GOT3 (cell line): ENCODE results near the gene TPM1.
"Not testable (repeated sequence)": the region's sequence is repeated elsewhere in the genome, so short reads cannot be mapped to it uniquely, and the experiment has no call there.

Experiments used
- DNase-seq: peaks from one replicate; lab custom pipeline; 2025; ENCODE audit warnings: mixed read lengths; lab: John Stamatoyannopoulos, UW

TPM1 gene

GRCh38 chr15:63094495-63094931 is 52.0 kb downstream of the TPM1 start:
- DNase-seq, result no peak

GRCh38 chr15:63096178-63096577 is 53.6 kb downstream of the TPM1 start:
- no peak for DNase-seq

DNA sequence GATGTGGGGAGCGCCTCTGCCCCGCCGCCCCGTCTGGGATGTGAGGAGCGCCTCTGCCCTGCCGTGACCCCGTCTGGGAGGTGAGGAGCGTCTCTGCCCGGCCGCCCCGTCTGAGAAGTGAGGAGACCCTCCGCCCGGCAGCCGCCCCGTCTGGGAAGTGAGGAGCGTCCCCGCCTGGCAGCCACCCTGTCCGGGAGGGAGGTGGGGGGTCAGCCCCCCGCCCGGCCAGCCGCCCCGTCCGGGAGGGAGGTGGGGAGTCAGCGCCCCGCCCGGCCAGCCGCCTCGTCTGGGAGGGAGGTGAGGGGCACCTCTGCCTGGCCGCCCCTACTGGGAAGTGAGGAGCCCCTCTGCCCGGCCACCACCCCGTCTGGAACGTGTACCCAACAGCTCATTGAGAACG is 56.4 kb downstream of the TPM1 start:
- DNase-seq, result not testable (repeated sequence)

- not testable (repeated sequence) for DNase-seq
These were observed 57.0 kb downstream of the TPM1 start for GRCh38 chr15:63099581-63099980.

DNA sequence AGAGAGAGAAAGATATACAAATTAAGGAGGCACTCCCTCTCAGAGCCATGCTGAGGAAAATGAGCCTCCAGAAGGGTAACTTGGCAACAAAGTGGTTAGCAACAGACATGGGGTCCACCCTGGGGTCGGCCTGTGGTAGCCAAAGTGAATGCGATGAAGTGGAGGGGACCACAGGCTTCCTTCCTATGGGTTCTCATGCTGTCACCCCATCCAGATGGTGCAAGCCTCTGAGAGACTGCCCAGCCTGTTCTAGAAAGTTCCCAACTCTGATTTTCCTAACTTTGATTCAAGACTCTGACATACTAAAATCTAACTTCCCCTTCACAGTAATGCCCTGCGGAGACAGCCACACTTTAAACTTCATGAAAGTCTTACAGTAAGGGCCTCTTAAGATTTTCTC is 60.9 kb downstream of the TPM1 start:
- DNase-seq, result no peak

GRCh38 chr15:63104727-63105126 is 62.2 kb downstream of the TPM1 start:
- no peak for DNase-seq

- not testable (repeated sequence) for DNase-seq
These were observed 62.8 kb downstream of the TPM1 start for GRCh38 chr15:63105354-63105753.

GRCh38 chr15:63107895-63108546 is 65.5 kb downstream of the TPM1 start:
- DNase-seq, result peak; percentile 37

- no peak for DNase-seq
These were observed 67.0 kb downstream of the TPM1 start for GRCh38 chr15:63109498-63109897.

DNA sequence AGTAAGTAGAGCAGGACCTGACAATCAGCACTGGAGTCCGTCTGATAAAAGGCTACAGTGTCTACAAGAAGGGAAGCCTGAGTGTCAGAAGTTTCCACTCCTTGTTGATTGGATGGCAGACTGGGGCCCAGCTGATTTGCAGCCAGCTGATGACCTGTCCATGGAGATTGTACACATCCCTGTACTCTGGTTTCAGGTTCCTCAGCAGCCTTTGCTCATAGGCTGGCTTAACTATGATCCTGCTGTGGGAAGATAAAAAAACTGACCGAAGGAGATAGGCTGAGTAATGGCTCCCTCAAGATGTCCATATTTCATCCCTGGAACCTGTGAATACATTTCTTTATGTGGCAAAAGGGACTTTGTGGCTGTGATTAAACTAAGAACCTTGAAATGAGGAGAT is 67.4 kb downstream of the TPM1 start:
- DNase-seq, result no peak

- no peak for DNase-seq
These were observed 68.0 kb downstream of the TPM1 start for GRCh38 chr15:63110428-63111026.

GRCh38 chr15:63111481-63111880 is 68.9 kb downstream of the TPM1 start:
- no peak for DNase-seq

DNA sequence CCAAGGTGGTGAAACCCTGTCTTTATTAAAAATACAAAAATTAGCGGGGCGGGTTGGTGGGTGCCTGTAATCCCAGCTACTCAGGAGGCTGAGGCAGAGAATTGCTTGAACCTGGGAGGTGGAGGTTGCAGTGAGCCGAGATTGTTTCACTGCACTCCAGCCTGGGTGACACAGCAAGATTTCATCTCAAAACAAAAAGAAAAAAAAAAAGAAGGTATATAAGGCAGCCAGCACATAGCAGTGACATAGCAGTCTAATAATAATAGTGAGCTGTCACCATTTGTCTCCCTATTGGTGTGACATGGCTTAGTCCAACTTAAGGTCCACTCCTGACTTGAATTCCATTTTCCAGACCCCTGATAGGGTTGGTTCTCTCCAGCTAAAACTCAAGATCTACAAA is 70.3 kb downstream of the TPM1 start:
- DNase-seq, result no peak

DNA sequence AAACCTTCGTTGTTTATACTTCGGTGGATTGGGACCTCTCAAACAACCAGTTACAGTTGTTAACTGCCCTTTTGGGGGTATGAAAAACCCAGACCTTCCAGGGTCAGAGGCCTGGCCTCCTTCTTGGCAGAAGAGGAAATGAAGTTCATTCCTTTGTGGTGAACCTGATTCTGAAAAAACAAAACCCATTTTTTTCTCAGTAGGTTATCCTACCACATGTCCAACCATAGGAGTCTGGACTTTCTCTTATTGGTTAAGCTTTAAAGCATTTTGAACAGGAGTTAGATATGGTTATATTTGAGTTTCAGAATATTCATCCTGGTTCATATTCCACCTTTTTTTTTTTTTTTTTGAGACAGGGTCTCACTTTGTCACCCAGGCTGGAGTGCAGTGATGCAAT is 71.9 kb downstream of the TPM1 start:
- DNase-seq, result no peak
